A549 treated with AZD9567 at 1 μM for 4 hours (cell line): Measurements from ENCODE around the gene GZMA. TPM values are rescaled to one million over a fixed set of nuclear protein-coding genes. Genes with fewer than 3 reads are reported as not detected.

Experiments used
- total RNA-seq: library from RNA; stranded (reverse); fragments of 200-300 nt; extraction: Qiagen RNA extraction; gene quantifications from 5 replicates; pipeline ENCODE4 v1.2.3, GENCODE V29; 2022; ENCODE audit not compliant: insufficient read depth

Gene GZMA
- total RNA-seq = not detected in 5 replicates

GRCh38 chr5:55102348-55102747 is at the start of gene GZMA:
TSS of gene GZMA (plus strand) at chr5:55102646. CDS start at chr5:55102683, 37 bp downstream.

Other genes starting within 250 kb of the GZMA start
- not detected in 5 replicates for gene ESM1, start 117.1 kb upstream of the GZMA start, total RNA-seq
- not detected in 5 replicates for gene GZMK, start 78.4 kb upstream of the GZMA start, total RNA-seq
- 29.3 to 43.8 TPM (median 32.1 TPM) in 5 replicates for gene GPX8, start 57.5 kb downstream of the GZMA start, total RNA-seq
- 0.05 to 0.07 TPM (median 0.06 TPM) in 4 of 5 replicates, not detected in the other for gene CDC20B, start 70.5 kb downstream of the GZMA start, total RNA-seq
- gene MCIDAS, start 124.7 kb downstream of the GZMA start, total RNA-seq = 0.96 to 2.4 TPM (median 2.0 TPM) in 5 replicates
- 2.8 to 8.6 TPM (median 7.6 TPM) in 5 replicates for gene CCNO, start 131.0 kb downstream of the GZMA start, total RNA-seq
- gene DHX29, start 205.0 kb downstream of the GZMA start, total RNA-seq = 21.3 to 33.9 TPM (median 24.5 TPM) in 5 replicates
- 27.6 to 54.0 TPM (median 32.0 TPM) in 5 replicates for gene MTREX, start 205.3 kb downstream of the GZMA start, total RNA-seq